H9 (cell line): ENCODE measurements around the gene KLRK1. TPM values are rescaled to one million over a fixed set of nuclear protein-coding genes. Genes with fewer than 3 reads are reported as not detected.

Experiments used
- DNase-seq: peaks from one replicate; pipeline ENCODE4 v3.0.0-alpha.2; 2017
- H2AFZ ChIP-seq: one replicate; pipeline ENCODE4 v1.6.1; 2013; ENCODE audit warnings: mild to moderate bottlenecking, low read length, control low read depth, moderate library complexity
- H2AK5ac ChIP-seq: 2 replicates; pipeline ENCODE4 v1.6.1; 2013; ENCODE audit warnings: low read length, control low read depth, mixed read lengths; ENCODE audit not compliant: insufficient read length
- H2BK120ac ChIP-seq: one replicate; pipeline ENCODE4 v1.6.1; 2013; ENCODE audit warnings: low read depth, mild to moderate bottlenecking, low read length, control low read depth, inconsistent platforms; ENCODE audit not compliant: poor library complexity, severe bottlenecking
- H2BK12ac ChIP-seq: 2 replicates; pipeline ENCODE4 v1.6.1; 2013; ENCODE audit warnings: low read length, control low read depth, mixed read lengths, low read depth; ENCODE audit not compliant: insufficient read length
- H2BK15ac ChIP-seq: 2 replicates; pipeline ENCODE4 v1.6.1; 2013; ENCODE audit warnings: low read depth, low read length, control low read depth
- H2BK20ac ChIP-seq: one replicate; pipeline ENCODE4 v1.6.1; 2013; ENCODE audit warnings: low read depth, mild to moderate bottlenecking, low read length, control low read depth, inconsistent platforms; ENCODE audit not compliant: poor library complexity, severe bottlenecking
- H2BK5ac ChIP-seq: 2 replicates; pipeline ENCODE4 v1.6.1; 2013; ENCODE audit warnings: low read length, control low read depth, mixed read lengths; ENCODE audit not compliant: insufficient read length
- H3K14ac ChIP-seq: 2 replicates; pipeline ENCODE4 v1.6.1; 2013; ENCODE audit warnings: low read length, control low read depth; ENCODE audit not compliant: insufficient read depth
- H3K18ac ChIP-seq: 2 replicates; pipeline ENCODE4 v1.6.1; 2013; ENCODE audit warnings: low read depth, mild to moderate bottlenecking, mixed read lengths, low read length, control low read depth; ENCODE audit not compliant: insufficient read length
- H3K23ac ChIP-seq: 2 replicates; pipeline ENCODE4 v1.6.1; 2013; ENCODE audit warnings: low read length, control low read depth, mixed read lengths, low read depth; ENCODE audit not compliant: insufficient read length
- H3K23me2 ChIP-seq: 2 replicates; pipeline ENCODE4 v1.6.1; 2013; ENCODE audit warnings: low read depth, mild to moderate bottlenecking, mixed read lengths, low read length, control low read depth; ENCODE audit not compliant: insufficient read length, poor library complexity, severe bottlenecking
- H3K27ac ChIP-seq: 2 replicates; pipeline ENCODE4 v1.5.1; 2013; ENCODE audit warnings: low read length, control low read depth, mixed read lengths, low read depth; ENCODE audit not compliant: insufficient read length
- H3K27me3 ChIP-seq: 2 replicates; pipeline ENCODE4 v1.6.1; 2013; ENCODE audit warnings: low read length, control low read depth, inconsistent platforms; ENCODE audit not compliant: insufficient read depth
- H3K4ac ChIP-seq: 2 replicates; pipeline ENCODE4 v1.6.1; 2013; ENCODE audit warnings: low read depth, mild to moderate bottlenecking, control low read depth, inconsistent platforms, low read length, moderate library complexity
- H3K4me1 ChIP-seq: 2 replicates; pipeline ENCODE4 v1.6.1; 2013; ENCODE audit warnings: low read length, control low read depth, inconsistent platforms; ENCODE audit not compliant: insufficient read depth
- H3K4me2 ChIP-seq: 2 replicates; pipeline ENCODE4 v1.6.1; 2013; ENCODE audit warnings: low read length, control low read depth, mixed read lengths; ENCODE audit not compliant: insufficient read length, insufficient read depth
- H3K56ac ChIP-seq: 2 replicates; pipeline ENCODE4 v1.6.1; 2013; ENCODE audit warnings: low read depth, mild to moderate bottlenecking, mixed read lengths, low read length, control low read depth; ENCODE audit not compliant: insufficient read length
- H3K79me1 ChIP-seq: 2 replicates; pipeline ENCODE4 v1.6.1; 2013; ENCODE audit warnings: low read depth, mild to moderate bottlenecking, moderate library complexity, low read length, control low read depth, inconsistent platforms; ENCODE audit not compliant: insufficient read depth, poor library complexity, severe bottlenecking
- H3K79me2 ChIP-seq: 2 replicates; pipeline ENCODE4 v1.6.1; 2013; ENCODE audit warnings: low read length, control low read depth, inconsistent platforms; ENCODE audit not compliant: insufficient read depth
- H3K9ac ChIP-seq: 2 replicates; pipeline ENCODE4 v1.6.1; 2013; ENCODE audit warnings: low read length, control low read depth, mixed read lengths; ENCODE audit not compliant: insufficient read length; ENCODE audit errors: extremely low read depth
- H3K9me3 ChIP-seq: one replicate; pipeline ENCODE4 v1.6.1; 2013; ENCODE audit warnings: low read depth, low read length, inconsistent platforms; ENCODE audit not compliant: control insufficient read depth
- H3T11ph ChIP-seq: one replicate; pipeline ENCODE4 v1.6.1; 2013; ENCODE audit warnings: mild to moderate bottlenecking, low read length, control low read depth, inconsistent platforms
- H4K20me1 ChIP-seq: one replicate; pipeline ENCODE4 v1.6.1; 2013; ENCODE audit not compliant: control insufficient read depth, insufficient read length, insufficient read depth
- H4K5ac ChIP-seq: 2 replicates; pipeline ENCODE4 v1.6.1; 2013; ENCODE audit warnings: low read depth, mild to moderate bottlenecking, mixed read lengths, low read length, control low read depth; ENCODE audit not compliant: insufficient read length
- H4K8ac ChIP-seq: replicated peaks from 2 replicates; pipeline ENCODE4 v1.6.1; 2013; ENCODE audit warnings: low read length, control low read depth, mixed read lengths, low read depth; ENCODE audit not compliant: insufficient read length
- H4K91ac ChIP-seq: 2 replicates; pipeline ENCODE4 v1.6.1; 2013; ENCODE audit warnings: low read depth, mild to moderate bottlenecking, moderate library complexity, mixed read lengths, low read length, control low read depth; ENCODE audit not compliant: insufficient read length
- H3K27ac Mint-ChIP-seq, 3 experiments: 2 replicates in 2 of 3; 3 replicates in 1 of 3; pipeline ENCODE4 v1.8.0; 2020 to 2021; ENCODE audit warnings: mixed read lengths in 3 of 3, mild to moderate bottlenecking in 1 of 3, moderate library complexity in 1 of 3
- H3K27me3 Mint-ChIP-seq: 2 replicates; pipeline ENCODE4 v1.8.0; 2021; ENCODE audit warnings: low read depth, mild to moderate bottlenecking, moderate library complexity, mixed read lengths
- H3K36me3 Mint-ChIP-seq, 3 experiments: 2 replicates in 2 of 3; 3 replicates in 1 of 3; pipeline ENCODE4 v1.8.0; 2020 to 2021; ENCODE audit warnings: low read depth in 3 of 3, mixed read lengths in 3 of 3; ENCODE audit not compliant: insufficient read depth in 1 of 3
- H3K4me1 Mint-ChIP-seq, 2 experiments: 2 replicates each; pipeline ENCODE4 v1.8.0; 2020; ENCODE audit warnings: mixed read lengths in 2 of 2
- H3K4me3 Mint-ChIP-seq, 2 experiments: 2 replicates in 1 of 2; 3 replicates in 1 of 2; pipeline ENCODE4 v1.8.0; 2020 to 2021; ENCODE audit warnings: mild to moderate bottlenecking in 2 of 2, mixed read lengths in 2 of 2, moderate library complexity in 1 of 2
- H3K9me3 Mint-ChIP-seq, 2 experiments: 2 replicates in 1 of 2; 3 replicates in 1 of 2; pipeline ENCODE4 v1.8.0; 2020; ENCODE audit warnings: mild to moderate bottlenecking in 2 of 2, mixed read lengths in 2 of 2, moderate library complexity in 1 of 2
- WGBS: extraction: QIAGEN DNeasy Blood & Tissue Kit; methylation state at CpG from one replicate; pipeline ENCODE4 v1.1.7; 2013; ENCODE audit warnings: missing lambda C conversion rate, low lambda C conversion rate, mixed read lengths; ENCODE audit not compliant: insufficient read length; ENCODE audit errors: extremely low coverage; 5-methylcytosine and 5-hydroxymethylcytosine counted together
- total RNA-seq: library from RNA; stranded (reverse); gene quantifications from 2 replicates; pipeline ENCODE4 v1.2.1, GENCODE V29; 2021
- TF ChIP-seq, protein P1 (sequence below): fragments of 200-600 bp; sonication (generic); conservative IDR thresholded peaks from 3 replicates; pipeline ENCODE4 v1.8.0; 2021; ENCODE audit warnings: antibody characterized with exemption, mild to moderate bottlenecking

The KLRK1 gene
- total RNA-seq, 1 experiment from 2014 or later: not detected

DNA sequence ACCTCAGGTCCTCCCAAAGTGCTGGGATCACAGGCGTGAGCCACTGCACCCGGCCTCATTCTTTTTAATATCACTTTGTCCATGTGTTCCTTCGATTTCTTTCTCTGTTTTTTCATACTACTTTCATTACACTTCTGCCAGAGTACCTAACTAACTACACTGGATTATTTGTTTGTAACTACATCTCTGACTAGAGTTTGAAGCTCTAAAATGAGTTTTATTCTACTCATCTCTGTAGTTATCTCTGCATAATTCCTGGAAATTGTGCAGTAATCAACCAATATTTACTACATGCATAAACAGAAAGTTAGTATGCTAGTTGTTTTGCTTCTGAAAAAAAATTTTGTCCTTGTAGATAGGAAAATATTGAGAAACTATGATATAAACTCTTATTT, 15.2 kb downstream of the KLRK1 start:
- Histone ChIP-seq H3K23ac (no peak overlapping the region), H3K4ac (no peak overlapping the region), H3K14ac (no peak overlapping the region)

More for the DNA sequence above, 15.2 kb downstream of the KLRK1 start:
- no peak overlapping the region for H3K27ac ChIP-seq
- H2BK5ac ChIP-seq: no peak overlapping the region
- H3K9ac ChIP-seq: no peak overlapping the region
- H3K23me2 ChIP-seq: no peaks in the 10 kb centered on the region
- no peaks in the 10 kb centered on the region for H4K20me1 ChIP-seq
- H3K9me3 ChIP-seq: no peaks in the 10 kb centered on the region
- H2BK20ac ChIP-seq: no peak overlapping the region
- no peak overlapping the region for H3K4me2 ChIP-seq
- H3K4me3 Mint-ChIP-seq: no peak overlapping the region
- no peak overlapping the region for H2BK120ac ChIP-seq
- peaks cover 5% of the 10 kb centered on the region; the same call in 1 of the 2 replicates for H3K4me1 ChIP-seq
- peaks cover 30 to 35% of the 10 kb centered on the region in 2 experiments for H3K4me1 Mint-ChIP-seq
- WGBS: no CpG with 5 or more reads among the region's 3 CpGs
- no peak overlapping the region for H2BK12ac ChIP-seq
- no peak for DNase-seq
- no peak overlapping the region for H2BK15ac ChIP-seq
- no peaks in the 10 kb centered on the region for H3K27me3 Mint-ChIP-seq
- no peaks in the 10 kb centered on the region for H3K27me3 ChIP-seq
- H3K79me1 ChIP-seq: no peaks in the 10 kb centered on the region
- no peak overlapping the region for H4K8ac ChIP-seq
- TF ChIP-seq, protein P1, sequence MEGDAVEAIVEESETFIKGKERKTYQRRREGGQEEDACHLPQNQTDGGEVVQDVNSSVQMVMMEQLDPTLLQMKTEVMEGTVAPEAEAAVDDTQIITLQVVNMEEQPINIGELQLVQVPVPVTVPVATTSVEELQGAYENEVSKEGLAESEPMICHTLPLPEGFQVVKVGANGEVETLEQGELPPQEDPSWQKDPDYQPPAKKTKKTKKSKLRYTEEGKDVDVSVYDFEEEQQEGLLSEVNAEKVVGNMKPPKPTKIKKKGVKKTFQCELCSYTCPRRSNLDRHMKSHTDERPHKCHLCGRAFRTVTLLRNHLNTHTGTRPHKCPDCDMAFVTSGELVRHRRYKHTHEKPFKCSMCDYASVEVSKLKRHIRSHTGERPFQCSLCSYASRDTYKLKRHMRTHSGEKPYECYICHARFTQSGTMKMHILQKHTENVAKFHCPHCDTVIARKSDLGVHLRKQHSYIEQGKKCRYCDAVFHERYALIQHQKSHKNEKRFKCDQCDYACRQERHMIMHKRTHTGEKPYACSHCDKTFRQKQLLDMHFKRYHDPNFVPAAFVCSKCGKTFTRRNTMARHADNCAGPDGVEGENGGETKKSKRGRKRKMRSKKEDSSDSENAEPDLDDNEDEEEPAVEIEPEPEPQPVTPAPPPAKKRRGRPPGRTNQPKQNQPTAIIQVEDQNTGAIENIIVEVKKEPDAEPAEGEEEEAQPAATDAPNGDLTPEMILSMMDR: no peak
- H3K9me3 Mint-ChIP-seq: no peaks in the 10 kb centered on the region
- no peak overlapping the region for H3T11ph ChIP-seq
- no peak overlapping the region for H3K18ac ChIP-seq
- no peak overlapping the region for H4K91ac ChIP-seq
- no peaks in the 10 kb centered on the region for H3K36me3 Mint-ChIP-seq
- no peak overlapping the region for H2AFZ ChIP-seq
- no peak overlapping the region for H2AK5ac ChIP-seq
- H3K79me2 ChIP-seq: no peaks in the 10 kb centered on the region
- H4K5ac ChIP-seq: no peak overlapping the region
- H3K56ac ChIP-seq: no peak overlapping the region
- H3K27ac Mint-ChIP-seq: no peak overlapping the region
